Transverse colon (tissue), 4 donors: ENCODE data around the gene CTU1. TPM values are rescaled to one million over a fixed set of nuclear protein-coding genes. Genes with fewer than 3 reads are reported as not detected.

Experiments used
- DNase-seq: peaks from one replicate; pipeline ENCODE4 v3.0.0-alpha.2; 2019
- H3K27ac ChIP-seq, 4 donors: fragments of 200-600 bp; sonication (generic); 2 replicates each; pipeline ENCODE4 v1.5.1; 2016 to 2018; ENCODE audit warnings: inconsistent platforms in 4 of 4
- H3K27me3 ChIP-seq: fragments of 200-600 bp; sonication (generic); 2 replicates; pipeline ENCODE4 v1.5.1; 2017; ENCODE audit warnings: inconsistent platforms
- H3K36me3 ChIP-seq, 4 donors: fragments of 200-600 bp; sonication (generic); 2 replicates each; pipeline ENCODE4 v1.5.1; 2017 to 2019; ENCODE audit warnings: inconsistent platforms in 4 of 4
- H3K4me1 ChIP-seq, 4 donors: fragments of 200-600 bp; sonication (generic); 2 replicates each; pipeline ENCODE4 v1.5.1; 2017 to 2020; ENCODE audit warnings: inconsistent platforms in 4 of 4
- H3K4me3 ChIP-seq, 4 donors: fragments of 200-600 bp; sonication (generic); 1 replicate in 1 of 4; 2 replicates in 3 of 4; pipeline versions ENCODE4 v1.5.1 to v1.6.1; 2017 to 2019; ENCODE audit warnings: inconsistent platforms in 4 of 4
- H3K9me3 ChIP-seq, 2 donors: fragments of 200-600 bp; sonication (generic); 2 replicates each; pipeline ENCODE4 v1.5.1; 2017 to 2019; ENCODE audit warnings: inconsistent platforms in 2 of 2
- CTCF ChIP-seq, 5 experiments: fragments of 200-600 bp in 3 of 5; fragments of 450-650 bp in 2 of 5; sonication (generic) in 3 of 5; IDR thresholded peaks; 1 replicate in 2 of 5; 2 replicates in 3 of 5; pipeline ENCODE4 v1.5.1; 2016 to 2017; ENCODE audit warnings: antibody characterized with exemption in 5 of 5, inconsistent platforms in 3 of 5, mild to moderate bottlenecking in 2 of 5, moderate library complexity in 1 of 5
- EP300 ChIP-seq: sonication (generic); formaldehyde crosslinking; IDR thresholded peaks from one replicate; pipeline ENCODE4 v1.6.1; 2017; ENCODE audit warnings: antibody characterized with exemption, low read depth
- POLR2A ChIP-seq: fragments of 450-650 bp; IDR thresholded peaks from one replicate; pipeline ENCODE4 v1.6.1; 2016; ENCODE audit warnings: antibody characterized with exemption, mild to moderate bottlenecking, moderate library complexity
- POLR2AphosphoS5 ChIP-seq, 3 donors: sonication (generic); formaldehyde crosslinking; IDR thresholded peaks; one replicate each; pipeline ENCODE4 v1.6.1; 2016; ENCODE audit warnings: antibody characterized with exemption in 3 of 3
- WGBS, 2 donors: methylation state at CpG; one replicate each; pipeline ENCODE4 v1.1.5; 2018; ENCODE audit warnings: low coverage in 1 of 2; 5-methylcytosine and 5-hydroxymethylcytosine counted together
- in situ Hi-C, 4 donors: fragments of 200-750 bp; cut with MboI; loops; one replicate each; pipeline versions ENCODE4 v1.15.0 to v1.15.1; 2017; ENCODE audit warnings: low sequenced_read_pairs in 3 of 4, low pct_ligation_motif_present in 1 of 4, low pct_unique_long_range_greater_than_20kb in 1 of 4
- intact Hi-C: fragments of 100-400 bp; cut with DNase I; formaldehyde crosslinking; loops from one replicate; pipeline ENCODE4 v1.15.1; 2023; ENCODE audit warnings: low total_unique reads
- total RNA-seq, 4 donors: library from RNA; depleted of rRNA; stranded (reverse); fragments of >200 nt; gene quantifications; one replicate each; pipeline ENCODE4 v1.1.0, GENCODE V29; 2016

The CTU1 gene
- total RNA-seq, 4 donors from 2014 or later: 3.4 to 35.4 (median 7.3) TPM

- TF ChIP-seq EP300: no peak
- no peak for TF ChIP-seq CTCF (IDR thresholded peaks at IDR 0.05)
- no peak for TF ChIP-seq POLR2A
- TF ChIP-seq POLR2AphosphoS5 (IDR thresholded peaks at IDR 0.05): no peak
- in situ Hi-C loops: no loop called here
- WGBS, 2 donors: 79% methylated on average over 6 of the region's 6 CpGs; no CpG with 5 or more reads in 1 of the 2 donors
- Histone ChIP-seq H3K27me3 (peaks cover 10% of the 10 kb centered on the region), H3K36me3 (no peaks in the 10 kb centered on the region), H3K4me3 (no peak overlapping the region), H3K4me1 (no peaks in the 10 kb centered on the region), H3K9me3 (no peaks in the 10 kb centered on the region), H3K27ac (no peak overlapping the region)
- intact Hi-C loops: no loop called here
- DNase-seq: no peak
These were observed 29.5 kb downstream of the CTU1 start for GRCh38 chr19:51078731-51079130.

GRCh38 chr19:51078104-51078503, 30.1 kb downstream of the CTU1 start:
- no peak overlapping the region for H3K27ac ChIP-seq
- no peaks in the 10 kb centered on the region for H3K4me1 ChIP-seq
- peaks cover 10% of the 10 kb centered on the region for H3K27me3 ChIP-seq
- in situ Hi-C loops: no loop called here
- H3K36me3 ChIP-seq: no peaks in the 10 kb centered on the region
- 70% methylated on average over 6 of the region's 6 CpGs; no CpG with 5 or more reads in 1 of the 2 donors for WGBS, 2 donors
- TF ChIP-seq POLR2AphosphoS5 (IDR thresholded peaks at IDR 0.05): no peak
- TF ChIP-seq EP300: no peak
- no peak for TF ChIP-seq CTCF (IDR thresholded peaks at IDR 0.05)
- TF ChIP-seq POLR2A: no peak
- intact Hi-C loops: no loop called here
- no peak overlapping the region for H3K4me3 ChIP-seq
- no peak for DNase-seq
- peaks cover 0 to 3% of the 10 kb centered on the region in 2 donors for H3K9me3 ChIP-seq

GRCh38 chr19:51076631-51077213, 31.5 kb downstream of the CTU1 start:
- DNase-seq: no peak
- Histone ChIP-seq H3K4me1 (no peaks in the 10 kb centered on the region), H3K9me3 (peaks cover 0 to 3% of the 10 kb centered on the region in 2 donors), H3K4me3 (no peak overlapping the region), H3K27me3 (peaks cover 4% of the 10 kb centered on the region), H3K27ac (no peak overlapping the region), H3K36me3 (no peaks in the 10 kb centered on the region)
- WGBS, 2 donors: 0 to 73% methylated on average over 2 to 14 of the region's 14 CpGs
- intact Hi-C loops (no loop called here), in situ Hi-C loops (no loop called here)
- no peak for TF ChIP-seq CTCF (IDR thresholded peaks at IDR 0.05)

GRCh38 chr19:51075998-51076397, 32.2 kb downstream of the CTU1 start:
- in situ Hi-C loops (no loop called here), intact Hi-C loops (no loop called here)
- no peaks in the 10 kb centered on the region for H3K4me1 ChIP-seq
- 51 to 70% methylated on average over 5 of the region's 5 CpGs for WGBS, 2 donors
- no peaks in the 10 kb centered on the region for H3K36me3 ChIP-seq
- H3K27ac ChIP-seq: no peak overlapping the region
- H3K4me3 ChIP-seq: no peak overlapping the region
- DNase-seq: no peak
- H3K27me3 ChIP-seq: peaks cover 4% of the 10 kb centered on the region
- TF ChIP-seq EP300 (no peak), CTCF (IDR thresholded peaks at IDR 0.05) (no peak), POLR2AphosphoS5 (IDR thresholded peaks at IDR 0.05) (no peak), POLR2A (no peak)
- peaks cover 0 to 3% of the 10 kb centered on the region in 2 donors for H3K9me3 ChIP-seq
